NB4 (cell line): ENCODE results near the gene OR4D1.

ENCODE experiments used
- DNase-seq: peaks from one replicate; pipeline ENCODE4 v3.0.0; 2010; ENCODE audit warnings: low read depth
- H3K4me3 ChIP-seq: one replicate; pipeline ENCODE4 v1.5.1; 2011; ENCODE audit warnings: mild to moderate bottlenecking, low read depth, low read length, moderate library complexity
- MYC ChIP-seq: IDR thresholded peaks from 2 replicates; pipeline ENCODE4 v1.6.1; 2011; ENCODE audit warnings: low read depth, low read length
- POLR2A ChIP-seq: IDR thresholded peaks from 2 replicates; pipeline ENCODE4 v1.6.1; 2011; ENCODE audit warnings: mild to moderate bottlenecking; ENCODE audit not compliant: insufficient read length; ENCODE audit errors: extremely low read depth
- TF ChIP-seq, protein P1 (sequence below): IDR thresholded peaks from 2 replicates; pipeline ENCODE4 v1.6.1; 2011; ENCODE audit warnings: low read depth, low read length
- TF ChIP-seq, protein P2 (sequence below): IDR thresholded peaks from one replicate; pipeline ENCODE4 v1.5.1; 2012; ENCODE audit warnings: low read depth, low read length

OR4D1 gene

DNA sequence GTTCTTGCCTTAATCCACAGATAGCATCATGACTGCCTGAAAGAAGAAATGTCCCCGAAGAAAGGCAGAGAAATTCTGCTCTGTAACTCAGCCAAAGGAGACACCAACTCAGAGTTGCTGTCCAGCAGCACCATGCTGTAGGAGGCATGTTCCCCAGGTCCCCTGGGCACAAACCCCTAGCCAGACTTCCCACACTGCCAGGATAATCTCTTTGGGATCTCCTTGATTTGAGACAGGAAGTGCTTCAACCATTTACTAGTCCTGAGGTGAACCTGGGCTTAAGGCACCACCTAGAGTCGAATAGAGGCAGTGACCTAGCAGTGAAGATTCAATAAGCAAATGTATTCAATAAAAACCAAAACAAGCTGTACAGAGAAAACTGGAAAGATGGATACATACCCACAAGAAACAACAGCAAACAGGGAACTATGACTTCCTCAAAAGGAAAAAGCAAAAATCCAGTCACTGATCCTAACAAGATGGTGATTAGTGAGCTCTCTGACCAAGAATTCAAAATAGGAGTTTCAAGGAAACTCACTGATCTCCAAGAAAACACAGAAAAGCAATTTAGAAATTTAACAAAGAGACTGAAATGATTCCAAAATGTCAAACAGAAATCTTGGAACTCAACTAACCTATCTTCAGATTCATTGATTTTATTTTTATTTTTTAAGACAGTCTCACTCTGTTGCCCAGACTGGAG lies 24.3 kb downstream of the OR4D1 start:
- DNase-seq, result peak; percentile 55
- TF ChIP-seq, protein P1, sequence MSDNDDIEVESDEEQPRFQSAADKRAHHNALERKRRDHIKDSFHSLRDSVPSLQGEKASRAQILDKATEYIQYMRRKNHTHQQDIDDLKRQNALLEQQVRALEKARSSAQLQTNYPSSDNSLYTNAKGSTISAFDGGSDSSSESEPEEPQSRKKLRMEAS, result peak; percentile 29; the same call in 1 of the 2 replicates
- no peak for TF ChIP-seq MYC
- TF ChIP-seq, protein P2, sequence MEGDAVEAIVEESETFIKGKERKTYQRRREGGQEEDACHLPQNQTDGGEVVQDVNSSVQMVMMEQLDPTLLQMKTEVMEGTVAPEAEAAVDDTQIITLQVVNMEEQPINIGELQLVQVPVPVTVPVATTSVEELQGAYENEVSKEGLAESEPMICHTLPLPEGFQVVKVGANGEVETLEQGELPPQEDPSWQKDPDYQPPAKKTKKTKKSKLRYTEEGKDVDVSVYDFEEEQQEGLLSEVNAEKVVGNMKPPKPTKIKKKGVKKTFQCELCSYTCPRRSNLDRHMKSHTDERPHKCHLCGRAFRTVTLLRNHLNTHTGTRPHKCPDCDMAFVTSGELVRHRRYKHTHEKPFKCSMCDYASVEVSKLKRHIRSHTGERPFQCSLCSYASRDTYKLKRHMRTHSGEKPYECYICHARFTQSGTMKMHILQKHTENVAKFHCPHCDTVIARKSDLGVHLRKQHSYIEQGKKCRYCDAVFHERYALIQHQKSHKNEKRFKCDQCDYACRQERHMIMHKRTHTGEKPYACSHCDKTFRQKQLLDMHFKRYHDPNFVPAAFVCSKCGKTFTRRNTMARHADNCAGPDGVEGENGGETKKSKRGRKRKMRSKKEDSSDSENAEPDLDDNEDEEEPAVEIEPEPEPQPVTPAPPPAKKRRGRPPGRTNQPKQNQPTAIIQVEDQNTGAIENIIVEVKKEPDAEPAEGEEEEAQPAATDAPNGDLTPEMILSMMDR, result peak; percentile 49
- TF ChIP-seq POLR2A, result no peak
- no peak overlapping the region for H3K4me3 ChIP-seq

DNA sequence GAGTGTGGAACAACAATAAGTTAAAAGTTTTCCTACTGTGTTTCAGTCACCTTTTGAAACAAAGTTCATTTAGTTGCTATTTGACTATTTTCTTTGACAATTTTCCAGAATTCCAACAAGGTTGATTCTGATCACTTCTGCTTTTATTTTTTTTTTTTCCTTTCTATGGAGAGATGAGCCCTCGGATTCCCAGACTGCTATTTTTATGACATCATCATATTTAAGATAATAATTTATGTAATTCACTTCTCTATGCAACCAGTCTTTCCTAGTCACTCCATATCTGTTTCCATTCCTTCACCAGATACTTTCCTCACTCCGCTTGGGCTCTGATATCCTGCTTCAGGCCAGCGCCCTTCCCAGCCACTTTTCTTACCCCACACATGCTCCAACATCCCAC lies 26.7 kb downstream of the OR4D1 start:
- TF ChIP-seq POLR2A (no peak), MYC (no peak)
- TF ChIP-seq, protein P2, result no peak
- TF ChIP-seq, protein P1, result no peak

DNA sequence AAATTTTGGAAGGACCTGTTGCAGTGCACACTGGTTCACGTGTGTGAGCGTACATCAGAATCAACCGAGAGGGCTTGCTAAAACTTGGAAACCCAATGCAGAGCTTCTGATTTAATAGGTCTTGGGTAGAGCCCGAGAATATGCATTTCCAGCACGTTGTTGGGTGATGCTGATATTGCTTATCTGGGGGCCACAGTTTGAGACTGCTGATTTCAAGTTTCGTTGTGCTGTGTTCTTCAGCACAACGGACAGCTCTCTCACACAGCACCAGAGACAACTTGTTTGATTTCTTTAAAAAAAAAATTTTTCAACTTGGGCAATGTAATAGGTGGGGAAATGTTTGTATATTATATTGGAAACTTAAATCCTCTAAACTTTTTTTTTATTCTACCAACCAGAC lies 28.0 kb downstream of the OR4D1 start:
- TF ChIP-seq, protein P2, result no peak
- TF ChIP-seq MYC (no peak), POLR2A (no peak)
- TF ChIP-seq, protein P1, result no peak
- peak; percentile 35 for DNase-seq
- H3K4me3 ChIP-seq, result no peak overlapping the region

More for the DNA sequence above, 26.7 kb downstream of the OR4D1 start:
- no peak for DNase-seq
- H3K4me3 ChIP-seq, result no peak overlapping the region

DNA sequence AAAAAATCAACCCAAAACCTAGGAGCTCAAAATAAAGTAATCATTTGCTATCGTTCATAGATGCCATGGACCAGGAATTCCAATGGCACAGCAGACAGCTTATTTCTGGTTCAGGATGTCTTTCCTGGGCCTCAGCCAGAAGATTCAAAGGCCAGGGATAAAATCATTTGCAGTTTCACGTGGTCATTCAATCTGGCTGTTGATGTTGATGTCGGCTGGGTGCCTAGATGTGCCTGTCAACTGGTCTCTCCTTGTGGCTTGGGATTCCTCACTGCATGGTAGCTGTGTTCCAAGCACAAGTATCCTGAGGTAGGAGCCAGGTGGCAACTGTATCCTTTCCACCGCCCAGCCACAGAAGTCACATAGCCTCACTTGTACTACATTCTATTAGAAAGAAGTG lies 33.6 kb downstream of the OR4D1 start:
- TF ChIP-seq MYC (no peak), POLR2A (no peak)
- TF ChIP-seq, protein P1, result no peak
- TF ChIP-seq, protein P2, result no peak
- no peak overlapping the region for H3K4me3 ChIP-seq
- no peak for DNase-seq

DNA sequence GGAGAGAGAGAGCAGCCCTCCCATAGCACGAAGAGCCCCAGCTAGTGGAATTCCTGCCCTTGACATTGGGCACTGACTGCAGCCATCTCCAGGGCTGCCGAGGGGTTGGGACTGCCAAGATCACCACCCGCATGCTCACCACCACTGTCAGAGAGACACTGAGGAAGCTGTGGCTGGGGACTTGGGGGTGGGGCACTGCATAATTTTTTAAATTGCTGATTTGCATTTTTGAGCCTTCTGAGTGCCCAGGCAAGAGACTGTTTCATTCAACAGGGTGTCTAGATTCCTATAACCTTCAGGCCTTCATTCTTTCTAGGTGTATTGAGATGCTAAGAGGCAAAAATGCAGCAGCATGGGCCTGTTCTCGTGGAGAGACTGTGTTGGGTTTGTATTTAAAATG lies 35.3 kb downstream of the OR4D1 start:
- TF ChIP-seq, protein P1, result no peak
- TF ChIP-seq, protein P2, result no peak
- TF ChIP-seq MYC (no peak), POLR2A (no peak)
- no peak for DNase-seq

More for the DNA sequence above, 35.3 kb downstream of the OR4D1 start:
- no peak overlapping the region for H3K4me3 ChIP-seq
